Loucy (cell line): ENCODE measurements around the gene CTNNA2.

Experiments
- H2AFZ ChIP-seq: fragments of 200-600 bp; sonication (generic); 2 replicates; pipeline ENCODE4 v1.6.0; 2016; ENCODE audit warnings: antibody characterized with exemption, mild to moderate bottlenecking, low read length, moderate library complexity
- H3F3A ChIP-seq: fragments of 200-600 bp; 2 replicates; pipeline ENCODE4 v1.6.0; 2016; ENCODE audit warnings: antibody characterized with exemption, low read depth, mild to moderate bottlenecking
- H3K27me3 ChIP-seq: fragments of 200-600 bp; sonication (generic); 2 replicates; pipeline ENCODE4 v1.6.1; 2014; ENCODE audit warnings: low read length, mild to moderate bottlenecking; ENCODE audit not compliant: insufficient read depth, poor library complexity, severe bottlenecking
- H3K36me3 ChIP-seq: fragments of 200-600 bp; sonication (generic); 2 replicates; pipeline ENCODE4 v1.6.1; 2016; ENCODE audit warnings: low read length; ENCODE audit not compliant: insufficient read depth
- H3K4me1 ChIP-seq: fragments of 200-600 bp; sonication (generic); 2 replicates; pipeline ENCODE4 v1.5.1; 2014; ENCODE audit warnings: low read length, mild to moderate bottlenecking; ENCODE audit not compliant: insufficient read depth, poor library complexity, severe bottlenecking
- H3K4me2 ChIP-seq: fragments of 200-600 bp; sonication (generic); 2 replicates; pipeline ENCODE4 v1.6.0; 2014; ENCODE audit warnings: antibody characterized with exemption, low read length, low read depth, mild to moderate bottlenecking; ENCODE audit not compliant: poor library complexity, severe bottlenecking
- H3K4me3 ChIP-seq: fragments of 200-600 bp; sonication (generic); 2 replicates; pipeline ENCODE4 v1.5.1; 2014; ENCODE audit warnings: low read length, mild to moderate bottlenecking, mixed read lengths; ENCODE audit not compliant: poor library complexity, severe bottlenecking
- H3K79me2 ChIP-seq: fragments of 200-600 bp; sonication (generic); 2 replicates; pipeline ENCODE4 v1.6.1; 2014; ENCODE audit warnings: low read length; ENCODE audit not compliant: insufficient read depth
- H3K9ac ChIP-seq: fragments of 200-600 bp; sonication (generic); 2 replicates; pipeline ENCODE4 v1.6.0; 2014; ENCODE audit warnings: mild to moderate bottlenecking, low read depth, low read length, moderate library complexity; ENCODE audit not compliant: poor library complexity, severe bottlenecking
- H3K9me2 ChIP-seq: fragments of 200-600 bp; sonication (generic); replicated peaks from 2 replicates; pipeline ENCODE4 v1.6.1; 2016; ENCODE audit warnings: low read depth, low read length, mixed read lengths
- H3K9me3 ChIP-seq: fragments of 200-600 bp; sonication (generic); 2 replicates; pipeline ENCODE4 v1.6.1; 2014; ENCODE audit warnings: mild to moderate bottlenecking, antibody characterized with exemption, low read length, low read depth; ENCODE audit not compliant: insufficient read depth
- H4K20me1 ChIP-seq: fragments of 200-600 bp; sonication (generic); 2 replicates; pipeline ENCODE4 v1.6.0; 2014; ENCODE audit warnings: antibody characterized with exemption, low read length, mild to moderate bottlenecking; ENCODE audit not compliant: insufficient read depth, poor library complexity, severe bottlenecking
- EZH2phosphoT487 ChIP-seq: fragments of 200-600 bp; IDR thresholded peaks from 2 replicates; pipeline ENCODE4 v1.6.1; 2018; ENCODE audit warnings: antibody characterized with exemption, mild to moderate bottlenecking, moderate library complexity, borderline replicate concordance
- TF ChIP-seq, protein P1 (sequence below): fragments of 200-600 bp; sonication (generic); conservative IDR thresholded peaks from 2 replicates; pipeline ENCODE4 v1.5.1; 2014; ENCODE audit warnings: mild to moderate bottlenecking, antibody characterized with exemption, low read length

Gene CTNNA2

GRCh38 chr2:80281049-80281448 is 768.2 kb downstream of the CTNNA2 start:
- no peaks in the 10 kb centered on the region for H3K4me1 ChIP-seq
- H3F3A ChIP-seq = no peaks in the 10 kb centered on the region
- no peak overlapping the region for H3K9ac ChIP-seq
- H3K4me3 ChIP-seq = no peak overlapping the region
- no peaks in the 10 kb centered on the region for H3K79me2 ChIP-seq
- no peaks in the 10 kb centered on the region for H3K9me3 ChIP-seq
- no peaks in the 10 kb centered on the region for H4K20me1 ChIP-seq
- no peak overlapping the region for H3K4me2 ChIP-seq
- H3K27me3 ChIP-seq = no peaks in the 10 kb centered on the region
- H2AFZ ChIP-seq = no peak overlapping the region
- no peaks in the 10 kb centered on the region for H3K9me2 ChIP-seq
- H3K36me3 ChIP-seq = no peaks in the 10 kb centered on the region
- no peak for TF ChIP-seq EZH2phosphoT487
- TF ChIP-seq, protein P1, sequence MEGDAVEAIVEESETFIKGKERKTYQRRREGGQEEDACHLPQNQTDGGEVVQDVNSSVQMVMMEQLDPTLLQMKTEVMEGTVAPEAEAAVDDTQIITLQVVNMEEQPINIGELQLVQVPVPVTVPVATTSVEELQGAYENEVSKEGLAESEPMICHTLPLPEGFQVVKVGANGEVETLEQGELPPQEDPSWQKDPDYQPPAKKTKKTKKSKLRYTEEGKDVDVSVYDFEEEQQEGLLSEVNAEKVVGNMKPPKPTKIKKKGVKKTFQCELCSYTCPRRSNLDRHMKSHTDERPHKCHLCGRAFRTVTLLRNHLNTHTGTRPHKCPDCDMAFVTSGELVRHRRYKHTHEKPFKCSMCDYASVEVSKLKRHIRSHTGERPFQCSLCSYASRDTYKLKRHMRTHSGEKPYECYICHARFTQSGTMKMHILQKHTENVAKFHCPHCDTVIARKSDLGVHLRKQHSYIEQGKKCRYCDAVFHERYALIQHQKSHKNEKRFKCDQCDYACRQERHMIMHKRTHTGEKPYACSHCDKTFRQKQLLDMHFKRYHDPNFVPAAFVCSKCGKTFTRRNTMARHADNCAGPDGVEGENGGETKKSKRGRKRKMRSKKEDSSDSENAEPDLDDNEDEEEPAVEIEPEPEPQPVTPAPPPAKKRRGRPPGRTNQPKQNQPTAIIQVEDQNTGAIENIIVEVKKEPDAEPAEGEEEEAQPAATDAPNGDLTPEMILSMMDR = no peak

GRCh38 chr2:80288576-80288975 is 775.7 kb downstream of the CTNNA2 start:
- H3K9me2 ChIP-seq = no peaks in the 10 kb centered on the region
- no peaks in the 10 kb centered on the region for H3K4me1 ChIP-seq
- no peaks in the 10 kb centered on the region for H3F3A ChIP-seq
- H3K4me3 ChIP-seq = no peak overlapping the region
- no peak overlapping the region for H3K9ac ChIP-seq
- H3K36me3 ChIP-seq = no peaks in the 10 kb centered on the region
- H4K20me1 ChIP-seq = no peaks in the 10 kb centered on the region
- no peaks in the 10 kb centered on the region for H3K9me3 ChIP-seq
- no peaks in the 10 kb centered on the region for H3K79me2 ChIP-seq
- no peak overlapping the region for H2AFZ ChIP-seq
- no peaks in the 10 kb centered on the region for H3K27me3 ChIP-seq
- H3K4me2 ChIP-seq = no peak overlapping the region
- TF ChIP-seq, protein P1 = no peak
- TF ChIP-seq EZH2phosphoT487 = no peak

GRCh38 chr2:80291656-80292055 is 778.8 kb downstream of the CTNNA2 start:
- Histone ChIP-seq H3K4me3 (no peak overlapping the region), H3K9me3 (no peaks in the 10 kb centered on the region), H3F3A (no peaks in the 10 kb centered on the region), H3K9me2 (no peaks in the 10 kb centered on the region), H3K36me3 (no peaks in the 10 kb centered on the region), H3K27me3 (no peaks in the 10 kb centered on the region), H3K4me1 (no peaks in the 10 kb centered on the region), H2AFZ (no peak overlapping the region), H3K9ac (no peak overlapping the region), H3K79me2 (no peaks in the 10 kb centered on the region), H3K4me2 (no peak overlapping the region), H4K20me1 (no peaks in the 10 kb centered on the region)
- TF ChIP-seq, protein P1 = no peak
- TF ChIP-seq EZH2phosphoT487 = no peak
